GM23248 (cell line): Measurements from ENCODE around the gene TRERF1.

Source experiments
- EZH2 ChIP-seq: fragments of 200-600 bp; sonication (generic); IDR thresholded peaks from 2 replicates; pipeline ENCODE4 v1.6.1; 2018; ENCODE audit warnings: antibody characterized with exemption, mild to moderate bottlenecking; ENCODE audit not compliant: insufficient read depth, poor library complexity, severe bottlenecking
- EZH2phosphoT487 ChIP-seq: fragments of 200-600 bp; sonication (generic); IDR thresholded peaks from 2 replicates; pipeline ENCODE4 v1.6.1; 2018; ENCODE audit warnings: antibody characterized with exemption, moderate library complexity, mild to moderate bottlenecking, low read depth; ENCODE audit not compliant: insufficient read depth

- no peak for TF ChIP-seq EZH2
- no peak for TF ChIP-seq EZH2phosphoT487
Observed at GRCh38 chr6:42449917-42450476, 1.7 kb downstream of the TRERF1 start.
